Peyer's patch (tissue), 4 donors: Measurements from ENCODE around the gene INSC. TPM values are rescaled to one million over a fixed set of nuclear protein-coding genes. Genes with fewer than 3 reads are reported as not detected.

Experiments
- DNase-seq, 3 donors: peaks; one replicate each; pipeline ENCODE4 v3.0.0-alpha.2; 2017 to 2019
- H3K27ac ChIP-seq, 4 donors: fragments of 200-600 bp; sonication (generic); one replicate each; pipeline ENCODE4 v1.5.1; 2016 to 2019
- H3K27me3 ChIP-seq, 2 donors: fragments of 200-600 bp; sonication (generic); one replicate each; pipeline ENCODE4 v1.5.1; 2019
- H3K36me3 ChIP-seq, 3 donors: fragments of 200-600 bp; sonication (generic); one replicate each; pipeline ENCODE4 v1.5.1; 2016 to 2019
- H3K4me1 ChIP-seq, 4 donors: fragments of 200-600 bp; sonication (generic); one replicate each; pipeline ENCODE4 v1.5.1; 2016 to 2019
- H3K4me3 ChIP-seq, 4 donors: fragments of 200-600 bp; sonication (generic); 1 replicate in 3 of 4; 2 replicates in 1 of 4; pipeline ENCODE4 v1.5.1; 2016 to 2019; ENCODE audit warnings: mild to moderate bottlenecking in 1 of 4
- H3K9me3 ChIP-seq, 4 donors: fragments of 200-600 bp; sonication (generic); one replicate each; pipeline ENCODE4 v1.5.1; 2016 to 2019; ENCODE audit warnings: mild to moderate bottlenecking in 1 of 4
- CTCF ChIP-seq, 6 experiments: fragments of 450-650 bp in 4 of 6; fragments of 200-600 bp in 2 of 6; sonication (generic) in 1 of 6; IDR thresholded peaks; one replicate each; pipeline ENCODE4 v1.5.1; 2017 to 2019; ENCODE audit warnings: antibody characterized with exemption in 6 of 6, mild to moderate bottlenecking in 3 of 6, moderate library complexity in 1 of 6
- POLR2A ChIP-seq, 2 donors: fragments of 450-650 bp; IDR thresholded peaks; one replicate each; pipeline ENCODE4 v1.5.1; 2017; ENCODE audit warnings: antibody characterized with exemption in 2 of 2, mild to moderate bottlenecking in 2 of 2, moderate library complexity in 2 of 2
- total RNA-seq, 4 donors: library from RNA; depleted of rRNA; stranded (reverse); fragments of >200 nt; gene quantifications; one replicate each; pipeline ENCODE4 v1.1.0, GENCODE V29; 2016

The INSC gene
- total RNA-seq, 4 donors from 2014 or later = 3.0 to 28.1 (median 6.8) TPM

GRCh38 chr11:15186146-15186545, 71.4 kb downstream of the INSC start:
- Histone ChIP-seq H3K36me3 (no peaks in the 10 kb centered on the region), H3K27ac (no peak overlapping the region), H3K4me1 (no peaks in the 10 kb centered on the region), H3K9me3 (no peaks in the 10 kb centered on the region), H3K27me3 (no peaks in the 10 kb centered on the region), H3K4me3 (no peak overlapping the region)
- TF ChIP-seq CTCF (IDR thresholded peaks at IDR 0.05) (no peak), POLR2A (IDR thresholded peaks at IDR 0.05) (no peak)
- no peak for DNase-seq

GRCh38 chr11:15189189-15189588, 74.5 kb downstream of the INSC start:
- Histone ChIP-seq H3K27ac (no peak overlapping the region), H3K4me1 (no peaks in the 10 kb centered on the region), H3K36me3 (no peaks in the 10 kb centered on the region), H3K27me3 (no peaks in the 10 kb centered on the region), H3K9me3 (no peaks in the 10 kb centered on the region), H3K4me3 (no peak overlapping the region)
- no peak for TF ChIP-seq POLR2A (IDR thresholded peaks at IDR 0.05)
- no peak for TF ChIP-seq CTCF (IDR thresholded peaks at IDR 0.05)
- DNase-seq = no peak

- DNase-seq = no peak
- no peak for TF ChIP-seq POLR2A (IDR thresholded peaks at IDR 0.05)
- TF ChIP-seq CTCF (IDR thresholded peaks at IDR 0.05) = no peak
- H3K27ac ChIP-seq = no peak overlapping the region
These were observed 75.1 kb downstream of the INSC start for GRCh38 chr11:15189641-15190365.

GRCh38 chr11:15190611-15191010, 75.9 kb downstream of the INSC start:
- Histone ChIP-seq H3K36me3 (no peaks in the 10 kb centered on the region), H3K9me3 (no peaks in the 10 kb centered on the region), H3K4me3 (no peak overlapping the region), H3K27ac (no peak overlapping the region), H3K27me3 (no peaks in the 10 kb centered on the region), H3K4me1 (peaks cover 0 to 10% (median 0%) of the 10 kb centered on the region in 4 donors)
- DNase-seq = no peak
- no peak for TF ChIP-seq CTCF (IDR thresholded peaks at IDR 0.05)

More at GRCh38 chr11:15189641-15190365, 75.1 kb downstream of the INSC start:
- H3K4me3 ChIP-seq = no peak overlapping the region
- H3K27me3 ChIP-seq = no peaks in the 10 kb centered on the region
- no peaks in the 10 kb centered on the region for H3K36me3 ChIP-seq
- no peaks in the 10 kb centered on the region for H3K9me3 ChIP-seq
- peaks cover 0 to 2% (median 0%) of the 10 kb centered on the region in 4 donors for H3K4me1 ChIP-seq

GRCh38 chr11:15192005-15192556, 77.4 kb downstream of the INSC start:
- TF ChIP-seq POLR2A (IDR thresholded peaks at IDR 0.05) (no peak), CTCF (IDR thresholded peaks at IDR 0.05) (no peak)
- Histone ChIP-seq H3K27me3 (no peaks in the 10 kb centered on the region), H3K36me3 (no peaks in the 10 kb centered on the region), H3K4me1 (peaks cover 0 to 25% (median 0%) of the 10 kb centered on the region in 4 donors), H3K27ac (no peak overlapping the region), H3K4me3 (no peak overlapping the region), H3K9me3 (no peaks in the 10 kb centered on the region)
- no peak for DNase-seq
